ENCODE data around the gene IL1RAP. TPM values are rescaled to one million over a fixed set of nuclear protein-coding genes. Genes with fewer than 3 reads are reported as not detected.

Gene IL1RAP
- total RNA-seq, 2 experiments from 2014 or later, result 13.7 to 14.7 TPM

- Histone ChIP-seq H3K36me3 (ENCODE audit: insufficient read depth, low read length) (no peaks in the 10 kb centered on the region), H3K4me1 (ENCODE audit: insufficient read depth, low read length) (no peaks in the 10 kb centered on the region), H3K27ac (ENCODE audit: low read depth in 1 of 2, low read length in 2 of 2) (no peak overlapping the region), H3K4me3 (ENCODE audit: low read length) (no peak overlapping the region), H3K9me3 (ENCODE audit: control insufficient read depth in 1 of 2, insufficient read depth in 1 of 2, low read length in 2 of 2) (no peaks in the 10 kb centered on the region), H3K27me3 (ENCODE audit: control insufficient read depth in 1 of 2, insufficient read depth in 2 of 2, low read length in 2 of 2) (no peaks in the 10 kb centered on the region)
- peaks cover 5% of the 10 kb centered on the region for H3K4me1 Mint-ChIP-seq (ENCODE audit: low read depth)
- DNase-seq (no peak), ATAC-seq (ENCODE audit: poor library complexity) (no peak)
- intact Hi-C loops (cut with DNase I, micrococcal nuclease), result no loop called here
- no peak overlapping the region for H3K4me3 Mint-ChIP-seq
- H3K27ac Mint-ChIP-seq, result no peak overlapping the region
- H3K9me3 Mint-ChIP-seq, result no peaks in the 10 kb centered on the region
- no peaks in the 10 kb centered on the region for H3K36me3 Mint-ChIP-seq (ENCODE audit: low read depth)
- POLR2A ChIA-PET, result interaction anchor here (1.3 kb wide), 1 partner anchor 9 kb away, joined by 4 read pairs; the partner anchor contains the start of gene IL1RAP
- TF ChIP-seq, protein P1, sequence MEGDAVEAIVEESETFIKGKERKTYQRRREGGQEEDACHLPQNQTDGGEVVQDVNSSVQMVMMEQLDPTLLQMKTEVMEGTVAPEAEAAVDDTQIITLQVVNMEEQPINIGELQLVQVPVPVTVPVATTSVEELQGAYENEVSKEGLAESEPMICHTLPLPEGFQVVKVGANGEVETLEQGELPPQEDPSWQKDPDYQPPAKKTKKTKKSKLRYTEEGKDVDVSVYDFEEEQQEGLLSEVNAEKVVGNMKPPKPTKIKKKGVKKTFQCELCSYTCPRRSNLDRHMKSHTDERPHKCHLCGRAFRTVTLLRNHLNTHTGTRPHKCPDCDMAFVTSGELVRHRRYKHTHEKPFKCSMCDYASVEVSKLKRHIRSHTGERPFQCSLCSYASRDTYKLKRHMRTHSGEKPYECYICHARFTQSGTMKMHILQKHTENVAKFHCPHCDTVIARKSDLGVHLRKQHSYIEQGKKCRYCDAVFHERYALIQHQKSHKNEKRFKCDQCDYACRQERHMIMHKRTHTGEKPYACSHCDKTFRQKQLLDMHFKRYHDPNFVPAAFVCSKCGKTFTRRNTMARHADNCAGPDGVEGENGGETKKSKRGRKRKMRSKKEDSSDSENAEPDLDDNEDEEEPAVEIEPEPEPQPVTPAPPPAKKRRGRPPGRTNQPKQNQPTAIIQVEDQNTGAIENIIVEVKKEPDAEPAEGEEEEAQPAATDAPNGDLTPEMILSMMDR (IDR thresholded peaks at IDR 0.05), result no peak
- CTCF ChIA-PET, result no interaction called here
- no peaks in the 10 kb centered on the region for H3K27me3 Mint-ChIP-seq
Observed at GRCh38 chr3:190522621-190523222, 8.8 kb downstream of the IL1RAP start.

DNA sequence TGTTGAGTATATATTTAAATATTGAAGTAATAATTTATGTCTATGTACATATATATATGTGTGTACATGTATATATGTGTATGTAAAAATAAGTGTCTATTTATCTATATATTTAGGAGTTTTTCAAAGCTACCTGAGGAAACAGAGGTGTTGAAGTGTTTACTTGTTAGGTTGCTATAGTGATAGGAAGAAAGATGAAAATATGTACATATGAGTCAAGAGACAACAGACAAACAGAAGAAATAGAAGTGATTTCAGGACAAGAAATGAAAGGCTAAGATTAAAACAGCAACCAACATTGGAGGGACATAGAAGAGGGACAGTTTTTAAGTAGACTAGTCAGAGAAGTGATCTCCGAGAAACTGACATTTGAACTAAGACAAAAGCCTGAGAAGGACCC is 11.1 kb downstream of the IL1RAP start:
- DNase-seq (no peak), ATAC-seq (ENCODE audit: poor library complexity) (no peak)
- H3K4me1 ChIP-seq (ENCODE audit: insufficient read depth, low read length), result no peaks in the 10 kb centered on the region
- H3K27me3 ChIP-seq (ENCODE audit: control insufficient read depth in 1 of 2, insufficient read depth in 2 of 2, low read length in 2 of 2), result no peaks in the 10 kb centered on the region
- peaks cover 13% of the 10 kb centered on the region for H3K36me3 Mint-ChIP-seq (ENCODE audit: low read depth)
- no peaks in the 10 kb centered on the region for H3K9me3 Mint-ChIP-seq
- ChIA-PET CTCF (no interaction called here), POLR2A (no interaction called here)
- no peak overlapping the region for H3K4me3 Mint-ChIP-seq
- peaks cover 5% of the 10 kb centered on the region for H3K36me3 ChIP-seq (ENCODE audit: insufficient read depth, low read length)
- peaks cover 5% of the 10 kb centered on the region for H3K4me1 Mint-ChIP-seq (ENCODE audit: low read depth)
- H3K27ac ChIP-seq (ENCODE audit: low read depth in 1 of 2, low read length in 2 of 2), result no peak overlapping the region
- no peaks in the 10 kb centered on the region for H3K9me3 ChIP-seq (ENCODE audit: control insufficient read depth in 1 of 2, insufficient read depth in 1 of 2, low read length in 2 of 2)
- no peaks in the 10 kb centered on the region for H3K27me3 Mint-ChIP-seq
- no peak overlapping the region for H3K27ac Mint-ChIP-seq
- H3K4me3 ChIP-seq (ENCODE audit: low read length), result no peak overlapping the region
- TF ChIP-seq, protein P1 (IDR thresholded peaks at IDR 0.05), result no peak
- intact Hi-C loops (cut with DNase I, micrococcal nuclease), result no loop called here

DNA sequence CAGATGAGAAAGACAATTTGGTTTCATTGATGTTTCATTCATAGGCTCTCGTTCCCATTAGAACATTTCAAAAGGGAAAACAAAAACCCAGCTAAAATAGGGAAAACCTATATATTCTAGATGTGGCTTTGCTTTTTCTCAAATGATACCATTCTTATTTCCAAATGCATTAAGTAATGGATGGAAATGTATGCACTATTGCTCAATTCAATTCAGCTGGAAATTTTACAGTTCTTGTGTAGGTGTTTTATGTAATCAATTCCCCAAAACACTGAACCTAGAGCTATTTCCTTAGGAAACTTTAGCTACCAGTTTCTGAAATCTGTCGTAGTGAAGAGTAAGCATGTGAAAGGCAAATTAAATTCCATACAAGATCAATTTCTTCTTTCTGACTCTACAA is 11.7 kb downstream of the IL1RAP start:
- no peak overlapping the region for H3K27ac ChIP-seq (ENCODE audit: low read depth in 1 of 2, low read length in 2 of 2)
- H3K9me3 ChIP-seq (ENCODE audit: control insufficient read depth in 1 of 2, insufficient read depth in 1 of 2, low read length in 2 of 2), result no peaks in the 10 kb centered on the region
- intact Hi-C loops (cut with DNase I, micrococcal nuclease), result no loop called here
- no peak overlapping the region for H3K4me3 ChIP-seq (ENCODE audit: low read length)
- H3K4me3 Mint-ChIP-seq, result no peak overlapping the region
- DNase-seq (no peak), ATAC-seq (ENCODE audit: poor library complexity) (no peak)
- ChIA-PET CTCF (no interaction called here), POLR2A (interaction anchor here (0.6 kb wide), 1 partner anchor 833 kb away, joined by 3 read pairs; no protein-coding TSS in a partner anchor)
- H3K4me1 Mint-ChIP-seq (ENCODE audit: low read depth), result peaks cover 5% of the 10 kb centered on the region
- TF ChIP-seq, protein P1 (IDR thresholded peaks at IDR 0.05), result no peak
- H3K36me3 ChIP-seq (ENCODE audit: insufficient read depth, low read length), result peaks cover 5% of the 10 kb centered on the region
- no peaks in the 10 kb centered on the region for H3K9me3 Mint-ChIP-seq
- H3K27ac Mint-ChIP-seq, result no peak overlapping the region
- no peaks in the 10 kb centered on the region for H3K27me3 Mint-ChIP-seq
- no peaks in the 10 kb centered on the region for H3K4me1 ChIP-seq (ENCODE audit: insufficient read depth, low read length)
- H3K36me3 Mint-ChIP-seq (ENCODE audit: low read depth), result peaks cover 13% of the 10 kb centered on the region
- H3K27me3 ChIP-seq (ENCODE audit: control insufficient read depth in 1 of 2, insufficient read depth in 2 of 2, low read length in 2 of 2), result no peaks in the 10 kb centered on the region

All from CD4-positive, alpha-beta T cell (primary cell).